DMS53 (cell line): ENCODE results near the gene ENTPD2.

Experiments used
- DNase-seq: peaks from one replicate; lab custom pipeline; 2025; lab: John Stamatoyannopoulos, UW

ENTPD2 gene

GRCh38 chr9:137030006-137030405, 23.9 kb downstream of the ENTPD2 start:
- DNase-seq = no peak

- peak; percentile 82 for DNase-seq
These were observed 24.6 kb downstream of the ENTPD2 start for GRCh38 chr9:137029058-137029936.

GRCh38 chr9:137028263-137029057, 25.4 kb downstream of the ENTPD2 start:
- peak; percentile 93 for DNase-seq

DNA sequence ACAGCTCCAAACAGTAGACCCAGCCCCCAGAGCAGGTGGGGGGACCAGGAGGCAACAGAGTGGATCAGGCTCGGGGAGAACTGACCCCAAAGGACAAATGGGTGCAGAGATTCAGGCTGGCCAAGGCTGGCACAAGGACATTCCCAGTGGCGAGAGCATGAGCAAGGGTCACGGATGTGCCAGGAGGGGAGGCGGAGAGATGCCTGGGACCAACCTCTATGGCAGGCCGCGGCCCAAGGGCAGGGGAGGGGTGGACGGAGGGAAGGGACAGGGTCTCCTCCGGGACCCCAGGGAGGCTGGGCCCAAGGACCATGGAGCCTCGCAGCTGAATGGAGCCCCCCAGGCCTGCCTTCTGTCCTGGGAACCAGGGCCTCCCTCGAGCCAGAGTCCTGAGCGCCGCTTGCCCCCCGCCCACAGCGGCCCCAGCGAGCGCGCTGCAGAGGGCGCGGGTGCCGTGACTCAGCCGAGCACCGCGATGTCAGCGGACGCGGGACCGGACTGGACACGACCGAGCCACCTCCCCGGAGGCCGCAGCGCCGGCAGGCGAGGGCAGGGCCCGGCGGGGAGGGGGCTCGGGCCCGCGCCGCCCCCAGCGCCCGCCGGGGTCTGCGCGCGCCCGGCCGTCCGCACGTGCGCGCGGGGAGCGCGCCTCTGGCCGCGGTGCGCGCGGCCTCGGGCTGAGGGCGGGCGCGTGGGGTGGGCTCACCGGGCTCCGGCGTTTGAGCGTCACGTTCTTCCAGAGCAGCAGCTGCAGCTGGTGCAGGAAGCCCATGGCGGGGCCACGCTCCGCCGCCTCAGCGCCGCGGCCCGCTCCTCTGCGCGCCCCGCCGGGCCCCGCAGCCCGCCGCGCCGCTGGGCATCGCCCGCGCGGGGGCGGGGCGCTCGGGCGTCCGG, 26.2 kb downstream of the ENTPD2 start, which contains the start of gene ABCA2:
Gene ABCA2 (minus strand): TSS at position 869 of the 894 bp plus-strand sequence. CDS start 97 bp downstream, at position 772.
- DNase-seq = peak; percentile 79

DNA sequence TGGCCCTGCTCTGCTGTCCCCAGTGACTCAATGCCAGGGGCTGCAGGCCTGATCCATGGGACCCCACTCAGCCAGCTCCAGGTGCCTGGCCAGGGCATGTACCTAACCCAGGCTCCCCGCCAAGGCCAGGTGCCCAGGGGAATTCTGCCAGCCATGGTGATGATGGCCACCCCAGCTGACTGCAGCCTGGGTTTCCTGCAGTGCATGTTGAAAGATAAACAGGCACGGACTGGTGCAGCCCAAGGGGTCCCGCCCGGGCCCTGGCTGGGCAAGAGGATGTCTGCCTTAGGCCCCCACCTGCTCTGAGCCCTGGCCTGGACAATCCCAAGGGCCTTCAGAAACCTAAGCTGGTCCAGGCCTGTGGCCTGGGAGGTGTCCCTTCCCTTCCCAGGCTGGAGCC, 27.0 kb downstream of the ENTPD2 start:
- no peak for DNase-seq

DNA sequence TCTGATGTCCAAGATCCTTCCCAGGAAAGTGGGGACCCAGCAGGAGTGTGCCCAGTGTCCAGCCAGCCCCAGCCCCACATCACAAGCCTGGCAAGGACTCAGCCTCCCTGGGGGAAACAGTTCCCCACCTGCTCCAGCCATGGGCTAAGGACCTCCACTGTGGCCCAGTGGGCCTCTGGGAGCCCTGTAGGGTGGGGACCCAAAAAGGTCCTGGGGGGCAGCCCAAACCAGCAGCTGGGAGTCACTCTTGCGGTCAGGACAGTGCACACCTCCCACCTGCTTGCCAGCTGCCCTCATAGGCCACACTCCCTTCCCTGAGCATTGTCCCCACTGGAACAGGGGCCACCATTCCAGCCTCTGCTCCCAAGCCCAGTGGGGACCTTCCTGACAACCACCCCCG, 27.5 kb downstream of the ENTPD2 start:
- DNase-seq = no peak

DNA sequence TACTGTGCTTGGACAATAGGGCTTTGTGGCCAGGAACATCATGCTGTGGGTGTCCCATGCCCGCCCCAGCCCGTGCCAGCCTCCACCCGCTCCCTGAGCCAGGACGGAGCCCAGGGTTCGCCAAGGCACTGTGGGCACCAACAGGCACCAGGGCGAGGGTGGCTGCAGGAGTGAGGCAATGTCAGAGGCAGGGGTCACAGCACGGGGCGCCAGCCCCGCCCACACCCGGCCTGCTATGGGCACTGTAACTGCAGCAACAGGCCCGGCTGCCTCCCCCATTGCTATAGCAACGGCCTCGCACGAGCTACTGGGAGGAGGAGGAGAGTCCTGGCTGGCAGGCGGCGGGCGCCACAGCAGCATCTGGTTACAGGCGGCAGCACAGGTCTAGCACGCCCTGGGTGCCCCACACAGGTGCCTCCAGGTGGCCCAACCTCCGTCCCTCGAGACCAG, 28.3 kb downstream of the ENTPD2 start:
- peak; percentile 97 for DNase-seq

GRCh38 chr9:137023583-137023991, 30.3 kb downstream of the ENTPD2 start:
- DNase-seq = no peak

GRCh38 chr9:137023157-137023556, 30.7 kb downstream of the ENTPD2 start:
- no peak for DNase-seq

- no peak for DNase-seq
These were observed 31.2 kb downstream of the ENTPD2 start for GRCh38 chr9:137022662-137023008.

DNA sequence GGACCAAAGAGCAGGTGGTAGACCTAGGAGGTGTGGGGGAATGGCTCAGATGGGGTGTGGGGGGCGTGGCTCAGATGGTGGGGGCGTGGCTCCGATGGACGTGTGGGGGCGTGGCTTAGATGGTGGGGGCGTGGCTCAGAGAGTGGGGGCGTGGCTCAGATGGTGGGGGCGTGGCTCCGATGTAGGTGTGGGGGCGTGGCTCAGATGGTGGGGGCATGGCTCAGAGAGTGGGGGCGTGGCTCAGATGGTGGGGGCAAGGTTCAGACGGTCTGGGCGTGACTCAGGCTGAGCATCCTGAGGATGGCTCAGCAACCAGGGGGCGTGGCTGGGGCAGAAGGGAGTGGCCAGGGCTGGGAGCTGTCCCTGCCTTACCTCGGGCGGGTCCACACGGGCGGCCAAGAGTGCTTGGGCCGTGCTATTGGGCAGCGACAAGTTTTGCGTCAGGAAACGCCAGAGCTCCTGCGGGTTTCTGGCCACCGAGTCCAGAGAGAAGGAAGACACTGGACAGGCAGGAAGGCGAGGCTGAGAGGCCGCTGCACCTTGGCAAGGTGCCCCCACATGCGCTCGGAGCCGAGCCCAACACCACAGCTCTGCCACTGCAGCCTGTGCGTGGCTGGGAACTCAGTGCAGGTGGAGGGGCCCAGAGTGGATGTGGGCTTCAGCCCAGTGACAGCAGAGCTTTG, 31.7 kb downstream of the ENTPD2 start:
- peak; percentile 87 for DNase-seq

DNA sequence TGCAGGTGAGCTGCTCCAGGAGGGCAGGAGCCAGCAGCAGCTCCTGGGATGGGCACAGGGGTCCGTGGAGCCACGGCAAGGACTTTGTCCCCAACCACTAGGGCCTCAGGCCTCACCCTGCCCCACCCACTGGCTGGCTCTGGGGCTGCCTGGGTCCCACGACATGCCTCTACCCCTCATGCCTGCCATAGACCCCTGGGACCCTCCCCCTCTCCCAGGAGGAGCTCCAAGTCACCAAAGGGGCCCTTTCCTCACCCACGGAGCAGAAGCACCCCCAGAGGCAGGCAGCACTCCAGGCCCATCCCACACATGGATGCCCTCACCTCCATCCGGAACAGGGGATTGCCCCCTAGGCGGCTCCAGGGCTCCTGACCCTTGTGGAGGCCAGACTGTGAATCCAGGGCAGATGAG, 32.3 kb downstream of the ENTPD2 start:
- no peak for DNase-seq

- DNase-seq = no peak
These were observed 32.9 kb downstream of the ENTPD2 start for GRCh38 chr9:137020771-137021567.

DNA sequence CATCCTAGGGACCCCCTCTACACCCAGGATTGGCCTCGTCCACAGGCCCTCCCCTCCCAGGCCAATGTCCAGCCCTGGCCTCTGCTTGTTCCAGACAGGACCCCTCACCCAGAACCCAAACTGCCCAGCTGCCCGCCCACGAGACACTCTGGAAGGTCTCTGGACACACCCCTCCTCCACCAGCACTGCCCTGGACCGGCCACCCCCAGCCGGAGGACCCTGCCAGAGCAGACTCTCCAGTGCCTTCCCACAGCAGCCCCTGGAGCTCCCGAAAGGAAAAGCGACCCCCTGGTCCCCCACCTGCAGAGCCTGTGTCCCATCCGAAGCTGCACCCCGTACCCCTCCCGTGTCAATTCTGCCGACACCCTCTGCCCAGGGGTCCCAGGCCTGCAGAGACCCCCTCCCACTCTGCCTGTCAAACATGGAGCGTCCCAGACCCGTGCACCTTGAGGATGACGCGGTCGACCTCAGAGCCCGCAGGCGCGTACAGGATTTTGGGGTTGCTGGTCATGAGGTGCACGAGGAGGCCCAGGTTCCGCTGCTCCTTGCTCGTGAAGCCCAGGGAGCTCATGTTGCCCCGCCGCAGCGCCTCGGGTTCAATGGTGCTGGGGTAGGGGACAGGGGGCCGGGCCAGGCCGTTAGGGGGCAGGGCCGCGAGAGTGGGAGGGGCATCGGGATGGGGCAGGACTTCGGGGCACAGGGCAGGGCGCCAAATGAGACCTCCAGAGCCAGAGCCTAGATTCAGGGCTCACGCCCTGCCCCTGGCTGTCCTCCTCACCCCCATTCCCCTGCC, 33.8 kb downstream of the ENTPD2 start:
- DNase-seq = no peak

DNA sequence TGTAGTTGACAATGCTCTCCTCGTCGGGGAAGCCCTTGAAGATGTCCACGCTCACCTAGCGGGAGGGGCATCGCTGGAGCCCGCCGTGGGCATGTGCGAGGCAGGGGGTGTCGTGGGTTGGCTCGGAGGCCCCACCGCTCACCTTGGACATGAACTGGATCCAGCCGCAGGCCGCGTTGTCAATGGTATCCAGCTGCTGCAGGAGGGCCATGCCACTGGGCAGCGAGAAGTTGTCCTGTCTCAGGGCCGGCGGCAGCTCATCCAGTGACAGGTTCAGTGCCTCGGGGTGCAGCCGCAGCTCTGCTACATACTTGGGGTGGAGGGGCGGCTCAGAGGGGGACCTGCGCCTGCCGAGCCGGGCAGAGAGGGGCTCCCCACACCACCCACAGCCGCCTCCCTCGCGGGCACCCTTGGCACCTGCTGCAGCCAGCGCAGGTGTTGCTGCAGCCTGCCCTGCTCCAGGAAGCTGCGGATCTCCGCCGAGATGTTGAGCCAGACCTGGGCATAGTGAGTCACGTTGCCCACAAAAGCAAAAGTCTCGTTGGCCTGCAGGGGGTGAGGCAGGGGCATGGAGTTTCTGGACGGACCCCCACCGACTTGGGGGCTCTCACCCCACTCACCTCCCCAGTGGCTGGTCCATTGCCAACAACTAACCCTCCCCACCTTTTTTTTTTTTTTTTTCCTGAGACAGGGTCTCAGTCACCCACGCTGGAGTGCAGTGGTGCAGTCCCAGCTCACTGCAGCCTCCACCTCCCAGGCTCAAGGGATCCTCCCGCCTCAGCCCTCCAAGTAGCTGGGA, 34.9 kb downstream of the ENTPD2 start:
- no peak for DNase-seq

DNA sequence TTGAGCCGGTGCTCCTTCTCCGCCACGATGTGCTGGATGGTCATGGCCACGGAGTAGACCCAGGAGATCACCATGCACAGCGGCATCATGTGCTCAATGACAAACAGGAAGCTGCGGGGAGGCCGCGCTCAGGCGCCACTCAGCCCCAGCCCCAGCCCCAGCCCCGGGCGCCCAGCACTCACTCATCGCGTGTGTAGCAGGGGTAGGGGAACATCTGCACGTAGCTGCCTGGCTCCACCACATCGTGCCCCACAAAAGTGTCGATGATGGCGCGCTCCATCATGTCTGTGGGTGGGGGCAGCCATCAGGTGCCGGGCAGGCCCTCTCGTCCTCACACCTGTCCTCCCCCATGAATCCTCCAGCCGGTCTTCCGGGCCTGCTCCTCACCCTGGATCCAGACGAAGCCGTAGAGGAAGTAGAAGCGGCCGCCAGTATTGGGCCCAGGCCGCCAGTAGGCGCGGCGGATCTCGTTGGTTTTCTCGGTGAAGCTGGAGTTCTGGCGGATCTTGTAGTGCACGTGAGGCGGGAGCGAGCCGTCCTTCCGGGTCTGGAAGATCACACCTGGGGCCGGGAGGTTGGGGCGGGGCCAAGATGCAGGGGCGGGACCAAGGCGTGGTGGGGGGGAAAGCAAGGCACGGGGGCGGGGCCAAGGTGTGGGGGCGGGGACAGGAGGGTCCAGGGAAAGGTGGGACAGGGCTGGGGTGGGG, 35.9 kb downstream of the ENTPD2 start:
- no peak for DNase-seq

- no peak for DNase-seq
These were observed 36.8 kb downstream of the ENTPD2 start for GRCh38 chr9:137017071-137017470.

DNA sequence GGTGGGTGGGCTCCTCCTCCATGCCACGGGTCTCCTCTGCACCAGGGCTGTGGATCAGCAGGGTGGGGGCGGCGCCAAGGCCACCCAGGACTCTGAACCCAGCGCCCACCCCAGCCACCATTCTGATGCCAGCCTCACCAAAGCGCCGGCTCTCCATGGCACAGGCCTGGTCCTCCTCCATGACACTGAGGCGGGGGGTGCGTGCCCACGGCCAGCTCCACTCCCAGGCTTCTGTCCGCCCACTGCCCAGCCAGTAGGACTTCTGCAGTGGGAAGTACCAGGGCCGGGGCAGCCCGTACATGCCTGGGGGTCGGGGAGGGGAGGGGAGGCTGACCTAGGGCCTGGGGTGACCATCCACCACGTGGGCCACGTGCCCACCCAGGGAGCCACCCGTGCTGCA, 37.4 kb downstream of the ENTPD2 start:
- no peak for DNase-seq
